Ascending aorta (tissue), 2 donors: ENCODE data around the gene USP3. TPM values are rescaled to one million over a fixed set of nuclear protein-coding genes. Genes with fewer than 3 reads are reported as not detected.

Source experiments
- DNase-seq, 2 donors: peaks; one replicate each; pipeline ENCODE4 v3.0.0-alpha.2; 2019; ENCODE audit warnings: low spot score in 2 of 2
- H3K27ac ChIP-seq, 2 donors: fragments of 200-600 bp; sonication (generic); one replicate each; pipeline ENCODE4 v1.5.1; 2016 to 2017; ENCODE audit warnings: mild to moderate bottlenecking in 1 of 2
- H3K27me3 ChIP-seq: fragments of 200-600 bp; sonication (generic); one replicate; pipeline ENCODE4 v1.5.1; 2017
- H3K36me3 ChIP-seq, 2 donors: fragments of 200-600 bp; sonication (generic); one replicate each; pipeline ENCODE4 v1.5.1; 2016
- H3K4me1 ChIP-seq, 2 donors: fragments of 200-600 bp; sonication (generic); one replicate each; pipeline ENCODE4 v1.5.1; 2016 to 2017; ENCODE audit warnings: mild to moderate bottlenecking in 1 of 2
- H3K4me3 ChIP-seq, 2 donors: fragments of 200-600 bp; sonication (generic); one replicate each; pipeline ENCODE4 v1.5.1; 2016 to 2017; ENCODE audit warnings: mild to moderate bottlenecking in 1 of 2
- H3K9me3 ChIP-seq, 2 donors: fragments of 200-600 bp; sonication (generic); one replicate each; pipeline ENCODE4 v1.5.1; 2016
- intact Hi-C: fragments of 100-400 bp; cut with DNase I; formaldehyde crosslinking; loops from one replicate; pipeline ENCODE4 v1.15.1; 2023
- total RNA-seq: library from RNA; depleted of rRNA; stranded (reverse); fragments of >200 nt; gene quantifications from one replicate; pipeline ENCODE4 v1.1.0, GENCODE V29; 2016
- TF ChIP-seq, protein P1 (sequence below), 3 experiments: fragments of 200-600 bp in 2 of 3; fragments of 450-650 bp in 1 of 3; sonication (generic) in 2 of 3; IDR thresholded peaks; one replicate each; pipeline ENCODE4 v1.5.1; 2016 to 2019; ENCODE audit warnings: antibody characterized with exemption in 3 of 3, mild to moderate bottlenecking in 1 of 3, moderate library complexity in 1 of 3

The USP3 gene
- total RNA-seq, 1 donor from 2014 or later: 61.9 TPM

DNA sequence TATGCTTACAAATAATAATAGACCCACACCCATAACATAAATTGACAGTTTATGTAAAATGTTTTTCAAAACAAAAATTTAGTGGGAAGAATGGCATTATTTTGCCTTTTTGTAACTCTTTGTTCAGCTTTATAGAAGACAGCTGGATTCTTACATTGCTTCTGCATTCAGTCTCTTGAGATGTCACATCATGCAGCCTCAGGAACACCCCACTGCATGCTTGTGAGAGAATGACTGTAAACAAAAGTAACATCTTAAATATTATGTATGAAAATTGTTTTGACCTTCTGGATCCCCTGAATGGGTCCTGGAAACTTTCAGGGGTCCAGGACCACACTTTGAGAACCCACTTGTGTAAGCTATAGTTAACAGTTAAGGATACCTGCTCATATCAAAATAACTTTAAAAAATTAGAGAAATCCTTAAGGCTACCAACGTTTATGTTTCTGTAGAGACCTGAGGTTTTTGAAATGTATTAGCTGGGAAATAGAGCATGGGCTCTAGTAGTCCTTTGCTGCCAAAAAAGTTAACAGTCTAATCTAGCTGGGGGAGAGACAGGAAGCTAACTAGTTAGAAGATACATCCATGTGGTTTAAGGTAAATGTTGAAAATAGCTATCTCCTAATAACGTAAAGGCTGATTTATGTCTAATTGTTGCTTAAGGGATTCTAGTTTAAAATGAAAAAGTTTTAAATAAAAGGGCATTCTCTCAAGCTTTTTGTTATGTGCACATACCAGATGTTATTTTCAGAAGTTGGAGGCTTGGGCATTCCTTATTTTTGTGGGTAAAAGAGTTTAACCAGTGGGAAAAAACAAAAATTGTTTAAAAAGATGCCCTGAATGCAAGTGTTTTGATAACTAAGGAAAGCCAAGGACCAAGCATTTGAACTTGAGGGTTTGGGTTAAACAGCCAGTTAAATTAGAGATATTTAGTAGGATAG, 3.8 kb downstream of the USP3 start:
- peak overlapping the region in 1 of 2 donors; percentile 20 for H3K27ac ChIP-seq
- TF ChIP-seq, protein P1, sequence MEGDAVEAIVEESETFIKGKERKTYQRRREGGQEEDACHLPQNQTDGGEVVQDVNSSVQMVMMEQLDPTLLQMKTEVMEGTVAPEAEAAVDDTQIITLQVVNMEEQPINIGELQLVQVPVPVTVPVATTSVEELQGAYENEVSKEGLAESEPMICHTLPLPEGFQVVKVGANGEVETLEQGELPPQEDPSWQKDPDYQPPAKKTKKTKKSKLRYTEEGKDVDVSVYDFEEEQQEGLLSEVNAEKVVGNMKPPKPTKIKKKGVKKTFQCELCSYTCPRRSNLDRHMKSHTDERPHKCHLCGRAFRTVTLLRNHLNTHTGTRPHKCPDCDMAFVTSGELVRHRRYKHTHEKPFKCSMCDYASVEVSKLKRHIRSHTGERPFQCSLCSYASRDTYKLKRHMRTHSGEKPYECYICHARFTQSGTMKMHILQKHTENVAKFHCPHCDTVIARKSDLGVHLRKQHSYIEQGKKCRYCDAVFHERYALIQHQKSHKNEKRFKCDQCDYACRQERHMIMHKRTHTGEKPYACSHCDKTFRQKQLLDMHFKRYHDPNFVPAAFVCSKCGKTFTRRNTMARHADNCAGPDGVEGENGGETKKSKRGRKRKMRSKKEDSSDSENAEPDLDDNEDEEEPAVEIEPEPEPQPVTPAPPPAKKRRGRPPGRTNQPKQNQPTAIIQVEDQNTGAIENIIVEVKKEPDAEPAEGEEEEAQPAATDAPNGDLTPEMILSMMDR (IDR thresholded peaks at IDR 0.05): no peak
- no peaks in the 10 kb centered on the region for H3K9me3 ChIP-seq
- no peaks in the 10 kb centered on the region for H3K36me3 ChIP-seq
- no peak for DNase-seq
- no peak overlapping the region for H3K4me3 ChIP-seq
- H3K27me3 ChIP-seq: no peaks in the 10 kb centered on the region
- peaks cover 5 to 50% of the 10 kb centered on the region in 2 donors for H3K4me1 ChIP-seq
- intact Hi-C loops: loop anchor here (5.0 kb wide), 1 partner anchor 44 kb away; no protein-coding TSS in a partner anchor

DNA sequence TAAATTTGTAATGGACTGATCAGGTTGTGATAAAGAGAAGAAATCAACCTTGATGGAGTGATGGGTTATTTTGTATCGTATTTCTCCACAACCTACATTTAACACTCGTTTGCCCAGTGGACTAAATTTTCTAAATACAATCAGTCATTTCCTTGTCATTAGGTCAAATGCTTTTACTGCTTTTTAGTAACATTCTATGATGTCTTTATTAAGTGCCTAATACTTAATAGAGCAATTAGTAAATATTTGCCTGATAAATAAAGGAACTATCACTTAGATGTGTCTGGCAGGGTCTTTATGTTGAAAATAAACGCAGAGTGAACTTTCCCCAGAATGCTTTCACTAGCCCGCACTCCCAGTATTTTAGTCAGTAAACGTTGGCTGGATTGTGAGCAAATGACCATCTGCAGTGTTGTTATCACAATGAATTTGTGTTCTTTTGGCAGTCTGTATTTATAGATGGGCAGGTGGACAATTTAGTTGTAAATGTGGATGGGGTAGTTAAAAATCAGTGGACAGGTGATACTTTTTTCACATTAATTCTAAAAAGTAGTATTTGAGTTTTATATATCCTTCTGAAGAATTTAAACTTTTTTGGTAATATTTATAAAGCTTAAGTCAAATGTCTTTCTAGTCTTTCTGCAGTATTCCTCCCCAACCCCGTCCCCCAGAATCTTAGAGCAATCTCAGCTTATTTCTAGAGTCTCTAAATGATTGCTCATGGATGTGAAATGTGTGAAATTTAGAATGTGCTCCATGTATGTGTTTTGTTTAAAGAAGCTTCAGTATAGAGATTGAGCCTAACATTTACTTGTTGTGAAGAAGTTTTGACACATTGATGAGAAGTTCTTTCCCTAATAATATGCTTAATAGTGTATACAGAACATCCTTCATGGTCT, 4.9 kb downstream of the USP3 start:
- H3K4me1 ChIP-seq: peaks cover 5 to 51% of the 10 kb centered on the region in 2 donors
- TF ChIP-seq, protein P1 (IDR thresholded peaks at IDR 0.05): no peak
- intact Hi-C loops: loop anchor here (5.0 kb wide), 1 partner anchor 43 kb away; no protein-coding TSS in a partner anchor
- H3K36me3 ChIP-seq: no peaks in the 10 kb centered on the region
- DNase-seq: no peak
- peak overlapping the region; percentile 59 to 69 for H3K27ac ChIP-seq
- no peaks in the 10 kb centered on the region for H3K9me3 ChIP-seq
- no peak overlapping the region for H3K4me3 ChIP-seq
- no peaks in the 10 kb centered on the region for H3K27me3 ChIP-seq

DNA sequence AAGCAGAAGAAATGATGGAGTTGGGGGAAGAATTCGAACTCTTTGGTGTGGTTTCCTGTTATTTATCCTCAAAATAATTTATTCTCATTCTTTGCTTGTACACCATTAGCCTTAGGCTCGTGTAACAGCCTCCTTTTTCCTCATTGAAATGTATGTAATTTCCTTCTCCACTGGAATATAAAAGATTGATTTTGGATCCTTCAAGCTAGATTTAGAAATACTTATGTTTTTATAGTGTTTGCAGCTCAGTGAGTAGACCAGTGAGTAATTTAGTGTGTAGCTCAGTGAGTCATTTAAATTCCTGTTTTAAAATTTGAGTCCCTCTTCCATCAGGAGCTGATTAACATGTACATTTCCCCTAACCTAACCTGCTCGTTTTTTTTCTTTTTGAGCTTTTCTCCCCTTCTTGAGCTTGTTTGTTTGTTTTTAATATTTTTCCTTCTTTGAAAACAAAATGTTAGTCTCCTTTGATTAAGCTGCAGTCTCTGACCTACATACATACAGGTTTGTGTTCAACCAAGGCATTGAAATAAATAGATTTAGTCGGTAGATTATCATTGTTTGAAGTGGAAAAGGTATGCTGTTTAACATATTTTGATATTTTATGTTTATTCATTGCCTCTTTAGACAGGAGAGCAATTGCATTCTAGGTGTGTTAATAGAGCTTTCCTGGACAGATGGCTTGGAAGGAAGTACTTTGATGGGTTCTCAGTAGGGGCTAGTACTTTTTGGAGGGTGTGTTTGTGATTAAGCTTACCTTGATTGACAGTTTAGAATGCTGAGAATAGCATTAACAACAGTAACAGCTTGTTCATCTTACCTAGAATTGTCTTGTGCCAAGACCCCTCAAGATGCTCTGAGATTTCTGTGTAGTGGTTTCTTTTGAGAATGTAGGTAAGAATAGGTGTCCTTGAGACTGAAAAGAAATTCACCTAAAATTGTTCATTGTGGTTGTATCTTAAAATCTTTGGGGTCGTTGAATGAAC, 5.9 kb downstream of the USP3 start:
- TF ChIP-seq, protein P1 (IDR thresholded peaks at IDR 0.05): no peak
- Histone ChIP-seq H3K4me1 (peaks cover 5 to 58% of the 10 kb centered on the region in 2 donors), H3K27me3 (no peaks in the 10 kb centered on the region), H3K36me3 (no peaks in the 10 kb centered on the region), H3K27ac (peak overlapping the region; percentile 59 to 69), H3K4me3 (no peak overlapping the region), H3K9me3 (no peaks in the 10 kb centered on the region)
- DNase-seq: no peak
- intact Hi-C loops: loop anchor here (5.0 kb wide), 1 partner anchor 42 kb away; no protein-coding TSS in a partner anchor

DNA sequence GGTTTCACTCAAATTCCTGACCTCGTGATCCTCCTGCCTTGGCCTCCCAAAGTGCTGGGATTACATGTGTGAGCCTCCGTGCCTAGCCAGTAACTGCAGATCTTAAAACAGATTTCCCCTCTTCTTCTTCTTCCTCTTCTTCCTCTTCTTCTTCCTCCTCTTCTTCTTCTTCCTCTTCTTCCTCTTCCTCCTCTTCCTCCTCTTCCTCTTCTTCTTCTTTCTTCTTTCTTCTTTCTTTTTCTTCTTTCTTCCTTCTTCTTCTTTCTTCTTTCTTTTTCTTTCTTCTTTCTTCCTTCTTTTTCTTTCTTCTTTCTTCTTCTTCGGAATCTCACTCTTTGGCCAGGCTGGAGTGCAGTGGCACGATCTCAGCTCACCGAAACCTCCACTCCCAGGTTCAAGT, 7.8 kb downstream of the USP3 start:
- TF ChIP-seq, protein P1 (IDR thresholded peaks at IDR 0.05): no peak
- no peak overlapping the region for H3K27ac ChIP-seq
- intact Hi-C loops: no loop called here
- H3K27me3 ChIP-seq: no peaks in the 10 kb centered on the region
- H3K4me3 ChIP-seq: no peak overlapping the region
- H3K36me3 ChIP-seq: no peaks in the 10 kb centered on the region
- no peaks in the 10 kb centered on the region for H3K9me3 ChIP-seq
- DNase-seq: no peak
- H3K4me1 ChIP-seq: peaks cover 8 to 60% of the 10 kb centered on the region in 2 donors
